ENCODE results near the gene CXorf49. TPM values are rescaled to one million over a fixed set of nuclear protein-coding genes. Genes with fewer than 3 reads are reported as not detected.

The CXorf49 gene
- total and polyA plus RNA-seq, 9 of the 15 experiments (the other 6 are each of a cell fraction or from before 2014, with no cell fraction given): not detected

- no peak for TF ChIP-seq RHOXF2B (CRISPR knock-in tag; conservative IDR thresholded peaks at IDR 0.05)
- no peak for TF ChIP-seq BCLAF1 (IDR thresholded peaks at IDR 0.05; ENCODE audit: borderline replicate concordance in 1 of 2, control insufficient read depth in 1 of 2, low read depth in 2 of 2, low read length in 1 of 2)
- no peak for TF ChIP-seq RAD21 (CRISPR knock-in tag; conservative IDR thresholded peaks at IDR 0.05 in 1 of 2, IDR thresholded peaks at IDR 0.05 in 1 of 2)
- TF ChIP-seq ZNF224 (CRISPR knock-in tag; IDR thresholded peaks at IDR 0.05): no peak
- no peak for TF ChIP-seq ZNF280A (IDR thresholded peaks at IDR 0.05; ENCODE audit: low read depth, partially characterized antibody)
- no peak for TF ChIP-seq TSHZ1 (CRISPR knock-in tag; IDR thresholded peaks at IDR 0.05)
Observed at GRCh38 chrX:71671938-71672337, 46.1 kb downstream of the CXorf49 start (continued).

Measured in K562 (cell line).